GM12873 (cell line): Measurements from ENCODE around the gene GATA6.

Experiments
- TF ChIP-seq, protein P1 (sequence below): IDR thresholded peaks from 2 replicates; pipeline ENCODE4 v1.5.1; 2012; ENCODE audit warnings: low read depth, mild to moderate bottlenecking, moderate library complexity, low read length, control low read depth; ENCODE audit not compliant: insufficient read depth; ENCODE audit errors: missing control alignments

The GATA6 gene

DNA sequence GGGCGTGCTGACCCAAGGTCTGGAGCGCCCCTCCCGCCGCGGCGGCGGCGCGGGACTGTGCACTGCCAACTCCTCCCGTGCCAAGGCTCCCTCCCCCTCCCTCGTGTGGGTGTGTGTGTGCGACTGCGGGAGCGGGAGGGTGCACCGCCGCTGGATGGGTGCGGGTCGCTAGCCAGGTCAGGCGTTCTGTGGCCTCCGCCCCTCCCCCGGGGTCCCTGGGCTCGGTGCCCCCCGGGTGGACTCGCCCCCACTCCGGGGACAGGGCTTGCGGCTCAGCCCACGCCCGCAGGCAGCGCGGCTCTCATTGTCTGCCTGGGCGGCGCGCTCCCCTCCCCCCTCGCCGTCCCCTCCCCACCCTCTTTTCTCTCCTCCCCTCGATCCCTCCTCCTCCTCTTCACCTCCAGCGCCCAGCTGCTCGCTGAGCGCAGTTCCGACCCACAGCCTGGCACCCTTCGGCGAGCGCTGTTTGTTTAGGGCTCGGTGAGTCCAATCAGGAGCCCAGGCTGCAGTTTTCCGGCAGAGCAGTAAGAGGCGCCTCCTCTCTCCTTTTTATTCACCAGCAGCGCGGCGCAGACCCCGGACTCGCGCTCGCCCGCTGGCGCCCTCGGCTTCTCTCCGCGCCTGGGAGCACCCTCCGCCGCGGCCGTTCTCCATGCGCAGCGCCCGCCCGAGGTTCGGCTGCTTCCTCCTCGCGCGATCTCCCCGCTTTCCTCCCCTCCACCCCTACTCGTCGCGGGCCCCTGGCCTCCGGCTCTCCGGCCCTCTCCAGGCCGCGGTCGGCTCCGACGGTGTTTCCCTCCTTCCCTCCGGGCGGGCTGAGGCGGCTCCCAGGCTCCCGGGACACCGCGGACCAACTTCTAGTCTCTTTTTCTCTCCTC, at the start of gene GATA6:
GATA6 (plus strand) TSS at position 579 of the 878 bp plus-strand sequence. CDS start 1,556 bp downstream, outside the sequence.
- TF ChIP-seq, protein P1, sequence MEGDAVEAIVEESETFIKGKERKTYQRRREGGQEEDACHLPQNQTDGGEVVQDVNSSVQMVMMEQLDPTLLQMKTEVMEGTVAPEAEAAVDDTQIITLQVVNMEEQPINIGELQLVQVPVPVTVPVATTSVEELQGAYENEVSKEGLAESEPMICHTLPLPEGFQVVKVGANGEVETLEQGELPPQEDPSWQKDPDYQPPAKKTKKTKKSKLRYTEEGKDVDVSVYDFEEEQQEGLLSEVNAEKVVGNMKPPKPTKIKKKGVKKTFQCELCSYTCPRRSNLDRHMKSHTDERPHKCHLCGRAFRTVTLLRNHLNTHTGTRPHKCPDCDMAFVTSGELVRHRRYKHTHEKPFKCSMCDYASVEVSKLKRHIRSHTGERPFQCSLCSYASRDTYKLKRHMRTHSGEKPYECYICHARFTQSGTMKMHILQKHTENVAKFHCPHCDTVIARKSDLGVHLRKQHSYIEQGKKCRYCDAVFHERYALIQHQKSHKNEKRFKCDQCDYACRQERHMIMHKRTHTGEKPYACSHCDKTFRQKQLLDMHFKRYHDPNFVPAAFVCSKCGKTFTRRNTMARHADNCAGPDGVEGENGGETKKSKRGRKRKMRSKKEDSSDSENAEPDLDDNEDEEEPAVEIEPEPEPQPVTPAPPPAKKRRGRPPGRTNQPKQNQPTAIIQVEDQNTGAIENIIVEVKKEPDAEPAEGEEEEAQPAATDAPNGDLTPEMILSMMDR = peak; percentile 18

DNA sequence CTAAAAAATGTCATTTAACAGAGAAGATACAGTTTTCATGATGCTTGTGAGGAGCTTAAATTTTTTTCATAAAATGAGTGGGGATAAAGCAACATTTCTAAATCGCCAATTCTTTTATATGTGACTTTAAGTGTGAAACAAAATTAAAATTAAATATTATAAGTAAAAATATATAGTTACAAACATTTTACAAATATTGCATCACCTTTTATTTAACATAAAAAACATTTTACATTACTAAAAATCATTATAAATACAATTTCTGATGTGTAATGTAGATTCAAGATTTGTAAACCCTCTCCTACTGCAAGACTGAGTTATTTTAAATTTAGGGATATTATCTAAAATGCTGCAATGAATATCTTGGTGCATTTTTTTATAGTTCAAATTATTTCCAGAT, 44.4 kb upstream of the GATA6 start:
- TF ChIP-seq, protein P1 = no peak

DNA sequence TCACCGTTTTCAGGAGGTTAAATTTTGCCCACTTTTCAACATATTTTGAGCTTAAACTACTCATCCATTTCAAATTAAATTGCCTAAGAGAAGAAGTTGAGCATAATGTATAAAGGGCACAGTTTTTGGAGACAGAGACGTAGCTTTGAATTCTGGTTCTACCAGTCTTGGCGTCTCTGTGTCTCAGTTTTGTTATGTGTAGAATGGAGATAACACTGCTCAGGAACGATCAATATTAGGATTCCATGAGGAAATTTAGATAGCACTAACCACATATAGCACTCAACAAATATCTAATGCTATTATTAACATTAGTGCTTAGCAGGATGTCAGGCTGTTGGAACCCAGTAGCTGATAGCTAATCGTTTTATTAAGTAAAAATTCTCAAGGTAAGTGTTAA, 40.4 kb upstream of the GATA6 start:
- TF ChIP-seq, protein P1 = no peak

DNA sequence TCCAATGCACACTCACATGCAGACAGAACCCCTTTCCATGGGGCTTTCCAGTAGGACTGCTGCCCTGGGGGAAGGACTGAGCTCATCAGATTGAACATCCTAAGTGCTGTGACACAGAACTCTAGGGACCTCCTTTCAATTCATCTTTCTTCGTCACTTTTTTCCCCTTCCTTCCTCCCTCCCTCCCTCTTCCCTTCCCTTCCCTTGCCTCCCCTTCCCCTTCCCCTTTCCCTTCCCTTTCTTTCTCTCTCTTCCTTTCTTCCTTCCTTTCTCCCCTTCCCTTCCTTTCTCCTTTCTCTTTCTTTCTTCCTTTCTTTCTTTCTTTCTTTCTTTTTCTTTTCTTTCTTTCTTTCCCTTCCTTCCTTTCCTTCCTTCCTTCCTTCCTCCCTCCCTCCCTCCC, 39.6 kb upstream of the GATA6 start:
- TF ChIP-seq, protein P1 = no peak

DNA sequence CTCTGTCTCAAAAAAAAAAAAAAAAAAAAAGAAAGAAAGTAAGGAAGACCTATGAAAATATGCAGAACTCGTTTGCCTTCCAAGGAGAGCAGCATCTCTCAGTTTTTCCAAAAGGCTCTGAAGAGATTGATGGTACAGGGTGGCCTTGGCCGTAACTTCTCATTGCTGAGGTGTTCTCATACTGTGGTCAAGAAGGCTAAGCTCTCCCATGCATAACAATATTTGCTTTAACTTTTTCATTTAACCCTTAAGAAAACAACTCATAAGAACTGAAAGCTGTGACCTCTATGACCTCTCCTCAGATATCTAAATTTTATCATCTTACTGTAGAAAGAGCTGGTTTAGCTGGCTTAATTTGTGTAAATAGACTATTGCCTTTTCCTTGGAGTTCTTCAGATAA, 37.1 kb upstream of the GATA6 start:
- TF ChIP-seq, protein P1 = no peak

DNA sequence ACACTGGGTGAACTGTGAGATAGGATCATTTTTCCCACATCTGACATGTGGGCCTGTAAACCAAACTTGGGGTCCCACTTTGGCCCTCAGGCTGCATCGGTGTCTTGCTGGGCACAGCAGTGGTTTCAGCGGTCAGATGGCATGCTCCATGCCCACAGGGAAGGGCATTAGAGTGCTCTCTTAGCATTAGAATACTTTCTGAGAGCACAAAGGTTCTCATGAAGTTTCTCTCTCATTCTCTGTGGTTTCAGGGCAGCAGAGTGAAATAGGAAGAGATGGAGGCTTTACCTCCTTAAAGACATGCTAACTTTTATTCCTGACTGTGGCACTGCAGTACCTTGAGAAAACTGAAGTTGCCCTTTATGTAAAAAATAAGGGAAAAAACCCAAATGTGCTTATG, 36.6 kb upstream of the GATA6 start:
- TF ChIP-seq, protein P1 = no peak

DNA sequence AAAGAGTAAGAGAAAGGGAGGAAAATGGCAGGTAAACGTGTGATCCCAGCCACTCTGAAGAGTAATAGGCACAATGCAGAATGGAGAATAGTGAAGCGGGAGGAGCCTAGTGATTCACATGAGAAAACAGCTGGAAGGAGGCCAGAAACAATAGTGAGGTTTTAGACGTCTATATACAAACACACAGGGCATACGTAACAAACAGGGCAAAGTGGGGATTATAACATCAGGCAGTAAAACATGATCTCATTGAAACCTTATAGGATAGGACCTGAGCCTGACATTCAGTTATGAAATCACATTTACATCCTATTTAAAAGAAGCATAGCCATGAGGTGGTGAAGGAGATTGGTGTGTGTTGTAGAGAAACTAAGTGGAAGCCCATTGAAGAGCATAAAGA, 33.0 kb upstream of the GATA6 start:
- TF ChIP-seq, protein P1 = no peak
